ENCODE measurements around the gene C1GALT1.

C1GALT1 gene

DNA sequence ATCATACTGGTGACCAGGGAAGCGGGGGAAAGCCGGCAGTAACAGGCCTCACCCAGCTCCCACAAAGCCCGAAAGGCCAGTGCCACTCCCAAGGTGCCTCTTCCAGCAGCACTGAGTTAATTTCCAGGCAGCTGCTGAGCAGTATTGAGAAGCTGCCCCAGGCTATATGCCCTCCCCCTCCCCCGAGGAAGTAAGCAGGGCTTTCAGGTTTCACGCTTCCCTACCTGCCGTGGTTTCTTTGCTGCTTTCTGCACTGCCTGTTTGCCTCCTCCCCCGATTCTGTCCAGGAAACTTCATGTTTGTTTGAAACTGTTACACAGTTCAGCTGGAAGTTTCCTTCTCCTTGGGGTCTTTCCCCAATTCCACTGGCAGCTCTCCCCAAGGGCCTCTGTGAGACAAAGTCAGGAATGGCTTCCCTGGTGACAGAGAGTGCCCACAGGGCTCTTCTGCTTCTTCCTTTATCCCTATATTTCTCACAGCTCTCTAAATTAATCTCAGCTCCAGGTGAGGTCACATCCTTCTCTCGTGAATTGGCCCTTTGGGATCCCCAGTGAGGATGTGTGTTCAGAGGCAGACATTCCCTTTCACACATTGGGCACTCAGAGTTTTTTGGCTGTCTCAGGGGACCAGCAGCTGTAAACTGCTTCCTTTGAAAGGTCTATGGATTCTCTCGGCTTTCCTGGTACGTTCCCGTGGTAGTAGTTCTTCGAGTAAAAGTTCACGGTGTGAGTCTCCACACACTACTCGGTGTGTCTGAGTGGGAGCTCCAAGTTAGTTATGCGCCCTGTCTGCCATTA lies 19.4 kb downstream of the C1GALT1 start:
- no peak for DNase-seq (ENCODE audit: low read depth)

DNA sequence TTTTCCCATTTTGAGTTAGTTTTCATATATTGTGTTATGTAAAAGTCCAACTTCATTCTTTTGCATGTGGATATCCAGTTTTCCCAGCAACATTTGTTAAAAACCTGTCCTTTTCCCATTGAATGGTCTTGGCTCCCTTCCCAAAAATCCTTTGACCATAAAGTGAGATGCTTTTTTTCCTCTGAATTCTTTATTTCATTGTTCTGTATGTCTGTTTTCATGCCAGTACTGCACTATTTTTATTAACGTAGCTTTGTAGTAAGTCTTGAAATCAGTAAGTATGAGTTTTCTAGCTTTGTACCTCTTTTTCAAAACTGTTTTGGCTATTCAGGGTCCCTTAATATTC lies 20.0 kb downstream of the C1GALT1 start:
- DNase-seq (ENCODE audit: low read depth), result no peak

DNA sequence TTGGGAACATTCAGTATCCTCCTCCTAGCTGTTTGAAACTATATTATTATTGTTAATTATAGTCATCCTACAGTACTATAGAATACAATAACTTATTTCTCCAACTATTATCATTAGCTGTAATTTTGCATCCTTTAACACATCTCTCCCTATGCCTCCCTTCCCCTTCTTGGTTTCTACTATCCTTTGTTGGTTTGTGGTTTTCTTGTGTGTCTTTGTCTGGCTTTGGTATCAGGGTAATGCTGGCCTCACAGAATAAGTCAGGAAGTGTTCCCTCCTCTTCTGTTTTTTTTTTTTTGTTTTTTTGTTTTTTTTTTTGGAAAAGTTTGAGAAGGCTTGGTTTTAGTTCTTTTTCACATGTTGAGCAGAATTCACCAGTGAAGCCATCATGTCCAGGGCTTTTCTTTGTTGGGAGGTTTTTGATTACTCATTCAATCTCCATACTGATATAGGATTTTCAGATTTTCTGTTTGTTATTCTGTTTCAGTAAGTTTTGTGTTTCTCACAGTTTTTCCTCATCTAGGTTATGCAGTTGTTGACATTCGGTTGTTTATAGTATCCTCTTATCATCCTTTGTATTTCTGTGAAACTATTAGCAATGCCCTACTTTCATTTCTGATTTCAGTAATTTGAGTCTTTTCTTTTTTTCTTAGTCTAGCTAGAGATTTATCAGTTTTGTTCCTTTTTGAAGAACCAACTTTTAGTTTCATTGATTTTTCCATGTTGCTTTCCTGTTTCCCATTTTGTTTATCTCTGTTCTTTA lies 21.6 kb downstream of the C1GALT1 start:
- DNase-seq (ENCODE audit: low read depth), result no peak

DNA sequence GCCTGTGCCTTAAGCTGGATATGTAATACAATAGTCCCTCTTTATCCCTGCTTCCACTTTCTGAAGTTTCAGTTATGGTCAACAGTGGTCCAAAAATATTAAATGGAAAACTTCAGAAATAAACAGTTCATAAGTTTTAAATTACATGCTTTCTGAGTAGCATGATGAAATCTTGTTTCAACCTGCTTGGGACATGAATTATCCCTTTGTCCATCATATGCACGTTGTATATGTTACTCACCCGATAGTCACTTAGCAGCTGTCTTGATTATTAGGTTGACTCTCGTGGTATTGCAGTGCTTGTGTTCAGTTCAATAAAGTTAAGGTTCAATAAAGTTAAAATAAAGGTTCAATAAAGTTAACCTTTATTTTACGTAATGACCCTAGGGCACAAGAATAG lies 25.5 kb downstream of the C1GALT1 start:
- DNase-seq (ENCODE audit: low read depth), result no peak

DNA sequence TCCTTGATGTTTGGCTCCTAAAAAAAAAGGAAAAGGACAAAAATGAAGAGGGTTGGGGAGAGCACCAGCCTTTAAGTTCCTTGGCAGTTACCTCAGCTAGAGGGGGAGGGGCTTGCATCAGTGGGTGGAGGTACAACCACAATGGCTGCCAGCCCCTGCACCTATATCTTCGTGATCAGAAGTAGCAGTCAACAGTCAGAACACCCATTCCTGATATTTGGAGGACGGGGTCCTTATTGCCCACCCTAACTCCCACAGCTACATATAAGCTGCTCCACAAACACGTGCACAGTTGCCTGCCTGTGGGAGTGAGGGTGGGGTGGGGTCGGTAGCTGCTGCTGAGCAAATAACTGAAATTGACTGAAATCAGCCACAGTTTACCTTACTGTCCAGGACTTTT lies 26.2 kb downstream of the C1GALT1 start:
- no peak for DNase-seq (ENCODE audit: low read depth)

DNA sequence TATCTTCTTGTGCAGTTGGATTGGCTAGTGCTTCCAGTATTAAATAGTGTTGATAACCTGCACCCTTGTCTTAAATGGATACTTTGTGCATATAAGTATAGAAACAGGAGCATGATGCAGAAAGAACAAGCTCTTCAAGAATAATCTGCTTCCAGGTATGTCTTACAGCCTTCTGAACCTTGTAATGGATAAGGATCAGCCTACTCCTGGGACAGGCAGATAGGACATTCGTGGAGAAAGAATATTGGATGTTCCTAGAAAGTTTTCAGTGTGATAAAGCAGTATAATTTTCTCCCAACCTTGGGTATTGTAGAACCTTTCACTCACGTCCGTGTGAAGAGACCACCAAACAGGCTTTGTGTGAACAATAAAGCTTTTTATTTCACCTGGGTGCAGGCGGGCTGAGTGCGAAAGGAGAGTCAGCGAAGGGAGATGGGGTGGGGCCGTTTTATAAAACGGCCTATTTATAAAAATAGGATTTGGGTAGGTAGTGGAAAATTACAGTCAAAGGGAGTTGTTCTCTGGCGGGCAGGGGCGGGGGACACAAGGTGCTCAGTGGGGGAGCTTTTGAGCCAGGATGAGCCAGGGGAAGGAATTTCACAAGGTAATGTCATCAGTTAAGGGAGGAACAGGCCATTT lies 27.2 kb downstream of the C1GALT1 start:
- no peak for DNase-seq (ENCODE audit: low read depth)

DNA sequence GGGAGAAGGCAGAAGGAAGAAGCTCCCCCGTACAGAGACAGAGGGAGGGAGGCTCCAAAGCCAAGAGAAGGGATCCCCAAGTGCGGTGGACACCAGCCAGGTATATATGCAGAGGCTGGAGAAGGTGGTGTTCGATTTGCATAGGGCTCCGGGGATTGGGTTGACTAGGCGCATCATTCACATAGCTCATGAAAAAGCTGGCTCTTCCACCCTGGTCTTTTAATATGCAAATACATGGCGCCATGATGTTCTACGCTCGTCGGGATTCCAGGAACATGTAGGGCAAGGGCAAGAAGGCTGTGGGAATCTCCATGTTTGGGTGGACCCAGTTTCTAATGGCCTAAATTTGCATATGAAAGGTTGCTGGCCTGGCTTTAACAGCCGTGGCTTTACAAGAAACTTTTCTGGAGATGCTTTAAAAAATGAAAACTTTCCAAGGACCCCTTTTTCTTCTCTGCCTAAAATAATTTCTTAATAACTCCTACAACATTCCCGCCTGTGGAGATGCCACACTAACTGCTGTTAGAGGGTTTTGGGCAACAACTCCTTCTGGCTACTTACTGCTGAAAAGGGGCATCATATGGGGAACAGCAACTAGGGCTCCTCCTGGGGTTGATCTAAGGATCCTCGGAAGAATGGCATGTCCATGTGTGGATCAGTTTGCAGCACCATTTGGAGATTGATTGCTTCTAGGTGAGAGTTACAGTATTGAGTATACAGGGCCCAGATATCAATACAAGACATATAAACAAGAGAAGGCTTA lies 28.3 kb downstream of the C1GALT1 start:
- no peak for DNase-seq (ENCODE audit: low read depth)

DNA sequence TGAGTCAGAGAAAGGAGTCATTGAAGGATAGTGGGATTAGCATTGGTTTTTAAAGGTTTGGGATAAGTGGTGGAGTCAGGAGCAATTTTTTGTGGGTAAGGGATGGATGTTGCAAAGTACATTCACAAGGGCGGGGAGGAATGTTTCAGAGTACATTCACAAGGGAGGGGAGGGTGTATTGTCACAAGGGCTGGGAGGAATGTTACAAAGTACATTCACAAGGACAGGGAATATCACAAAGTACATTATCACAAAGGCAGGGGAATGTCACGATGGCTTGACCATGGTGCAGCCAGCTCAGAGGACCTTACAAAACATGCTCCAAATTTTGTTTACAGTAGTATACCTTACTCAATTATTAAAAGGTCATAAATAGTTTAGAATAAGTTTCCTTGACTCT lies 30.3 kb downstream of the C1GALT1 start:
- DNase-seq (ENCODE audit: low read depth), result no peak

DNA sequence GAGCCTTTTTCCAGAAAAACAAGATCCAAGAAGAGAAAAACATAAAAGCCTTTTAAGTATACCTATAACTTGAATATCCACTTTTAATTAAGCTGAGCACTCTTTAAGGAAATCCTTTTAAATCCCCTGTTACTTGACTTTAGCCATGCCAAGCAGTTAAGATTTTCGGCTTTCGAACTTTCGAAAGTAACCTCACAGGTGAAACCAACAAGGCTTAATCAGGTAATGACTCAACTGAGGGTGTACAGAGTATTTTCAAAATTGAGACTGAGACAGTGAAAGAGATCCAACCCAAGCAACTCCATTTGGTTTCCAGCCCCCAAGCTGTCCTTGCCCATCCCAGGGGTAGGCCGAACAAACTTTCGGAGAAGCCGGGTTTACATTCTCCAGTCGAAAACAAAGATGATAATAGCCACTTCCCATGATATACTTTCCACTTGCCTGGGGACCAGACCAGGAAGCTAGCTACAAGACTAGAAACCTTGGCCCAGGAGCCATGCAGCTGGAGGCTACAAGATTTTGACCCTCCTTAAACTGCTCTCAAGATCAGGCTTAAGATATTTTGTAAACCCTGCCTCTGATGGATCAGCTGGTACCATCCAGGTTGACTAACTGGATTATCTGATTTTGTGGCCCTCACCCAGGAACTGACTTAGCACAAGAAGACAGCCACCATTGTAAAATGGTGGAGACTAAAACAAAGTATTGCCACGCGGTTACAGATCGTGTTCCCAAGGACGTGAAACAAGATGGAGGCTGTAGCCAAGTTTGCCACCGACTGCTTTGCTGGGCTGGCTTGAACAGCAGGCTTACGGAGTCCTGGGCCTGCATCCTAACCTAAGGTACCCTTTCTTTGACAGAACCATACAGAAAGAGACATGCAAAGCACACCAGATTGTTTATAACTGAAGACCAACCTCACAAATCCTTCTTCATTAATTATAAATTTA lies 32.3 kb downstream of the C1GALT1 start:
- no peak for DNase-seq (ENCODE audit: low read depth)

DNA sequence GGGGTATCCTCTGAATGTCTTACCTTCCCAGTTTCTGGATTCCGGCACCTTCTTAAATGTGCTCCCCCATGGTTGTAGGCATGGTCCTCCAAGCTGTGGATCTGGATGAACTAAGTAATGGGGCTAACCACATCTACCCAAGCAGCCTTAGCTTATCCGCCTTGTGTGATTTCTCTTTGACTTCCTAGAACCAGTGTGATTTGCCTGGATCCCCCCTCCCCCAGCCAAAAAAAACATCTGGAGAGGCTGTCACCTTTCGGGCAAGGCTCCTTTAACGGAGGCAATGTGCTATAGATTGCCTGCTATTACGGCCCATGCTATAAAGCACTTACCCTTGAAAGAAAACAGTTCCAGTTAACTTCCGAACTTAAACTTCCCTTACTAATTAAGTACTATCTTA lies 33.9 kb downstream of the C1GALT1 start:
- DNase-seq (ENCODE audit: low read depth), result no peak

DNA sequence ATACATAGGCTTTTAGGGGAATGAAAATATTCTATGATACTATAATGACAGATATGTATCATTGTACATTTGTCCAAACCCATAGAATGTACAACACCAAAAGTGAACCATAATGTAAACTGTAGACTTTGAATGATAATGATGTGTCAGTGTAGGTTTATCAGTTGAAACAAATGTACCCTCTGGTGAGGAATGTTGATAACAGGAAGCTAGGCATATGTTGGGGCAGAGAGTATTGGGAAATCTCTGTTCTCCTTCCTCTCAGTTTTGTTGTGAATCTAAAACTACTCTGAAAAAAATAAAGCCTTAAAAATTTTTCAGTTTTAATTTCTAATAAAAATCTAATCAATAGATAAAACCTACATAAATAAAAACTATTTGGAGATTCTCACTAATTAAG lies 36.9 kb downstream of the C1GALT1 start:
- no peak for DNase-seq (ENCODE audit: low read depth)

DNA sequence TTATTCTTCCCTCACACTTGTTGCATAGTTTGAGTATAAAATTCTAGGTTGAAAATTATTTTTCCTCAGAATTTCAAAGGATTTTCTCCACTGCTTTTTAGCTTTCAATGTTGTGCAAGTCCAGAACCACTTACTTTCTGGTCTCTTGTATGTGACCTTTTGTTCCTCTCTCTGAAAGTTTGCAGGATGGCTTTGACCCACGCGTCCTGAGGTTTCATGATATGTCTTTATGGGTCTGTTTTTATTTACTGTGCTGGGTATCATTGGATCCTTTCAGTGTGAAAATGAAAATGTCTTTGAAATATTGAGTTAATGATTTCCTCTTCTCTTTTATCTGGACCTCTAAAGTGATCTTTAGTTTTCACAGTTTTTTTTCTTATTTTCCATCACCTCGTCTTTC lies 38.5 kb downstream of the C1GALT1 start:
- DNase-seq (ENCODE audit: low read depth), result no peak

DNA sequence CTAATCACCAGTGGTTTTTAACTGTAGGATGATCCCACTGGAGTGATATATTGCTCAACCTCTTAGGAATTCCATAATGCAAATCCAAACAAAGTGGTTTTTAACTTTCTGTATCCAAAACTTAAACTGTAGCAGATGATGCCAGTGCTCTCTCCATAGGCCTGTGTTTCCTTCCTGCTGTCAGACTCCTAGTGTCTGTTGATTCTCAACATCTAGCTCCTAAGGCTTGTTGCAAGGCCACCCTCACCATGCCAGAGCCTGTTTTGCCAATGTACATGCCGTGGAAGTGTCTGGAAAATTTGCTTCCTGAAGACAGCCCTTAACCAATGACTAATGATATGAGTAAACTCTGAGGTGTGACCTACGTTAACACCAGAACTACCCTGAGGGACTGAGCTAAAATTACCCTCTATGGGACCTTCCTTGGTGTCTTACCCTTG lies 39.3 kb downstream of the C1GALT1 start:
- DNase-seq (ENCODE audit: low read depth), result no peak

DNA sequence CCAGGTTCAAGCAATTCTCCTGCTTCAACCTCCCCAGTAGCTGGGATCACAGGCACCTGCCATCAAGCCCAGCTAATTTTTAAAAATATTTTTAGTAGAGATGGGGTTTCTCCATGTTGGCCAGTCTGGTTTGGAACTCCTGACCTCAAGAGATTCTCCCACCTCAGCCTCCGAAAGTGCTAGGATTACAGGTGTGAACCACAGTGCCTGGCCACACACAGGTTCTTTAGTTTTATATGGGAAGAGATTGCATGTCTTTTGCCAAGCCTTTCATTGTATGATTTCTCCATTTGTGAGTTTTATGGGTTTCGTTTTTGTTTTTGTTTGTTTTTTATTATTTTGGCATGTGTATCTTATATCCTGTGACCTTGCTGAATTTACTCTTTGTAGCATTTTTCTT lies 40.9 kb downstream of the C1GALT1 start:
- DNase-seq (ENCODE audit: low read depth), result no peak

DNA sequence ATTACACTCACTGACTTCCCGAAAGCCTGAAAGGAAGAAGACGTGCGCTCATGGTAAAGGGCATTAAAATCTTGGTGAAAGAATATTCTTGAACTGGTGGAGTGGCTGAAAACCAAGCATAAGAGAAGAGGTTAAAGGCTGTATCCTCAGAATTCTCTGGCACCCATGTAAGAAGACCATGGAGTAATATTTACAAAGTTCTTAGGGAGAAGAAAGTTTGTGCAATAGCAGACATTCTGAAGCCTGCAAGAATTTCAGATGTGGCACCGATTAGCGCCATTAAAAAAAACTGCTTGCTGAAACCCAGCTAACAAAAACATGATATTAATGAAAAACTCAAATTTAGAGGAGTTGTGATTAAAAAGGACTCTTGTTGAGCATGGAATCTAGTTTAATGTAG lies 44.1 kb downstream of the C1GALT1 start:
- DNase-seq (ENCODE audit: low read depth), result no peak

DNA sequence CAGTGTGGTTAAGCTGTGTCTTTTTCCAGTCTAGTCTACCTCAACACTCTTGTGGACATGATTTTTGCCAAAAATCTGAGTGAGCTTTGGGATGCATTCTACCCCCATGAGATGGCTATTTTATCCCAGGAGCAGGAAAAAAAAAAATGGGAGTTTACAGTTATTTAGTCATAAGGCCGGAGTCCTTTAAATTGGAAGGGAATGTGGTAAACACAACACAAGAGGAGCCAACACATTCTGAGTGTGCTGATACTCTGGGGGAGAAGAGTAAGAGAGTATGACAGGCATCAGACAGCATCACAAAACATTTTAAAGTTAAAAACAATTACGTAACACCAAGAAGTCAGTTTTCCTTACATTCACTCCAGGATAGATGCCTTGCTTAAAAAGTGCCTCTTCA lies 46.1 kb downstream of the C1GALT1 start:
- DNase-seq (ENCODE audit: low read depth), result no peak

DNA sequence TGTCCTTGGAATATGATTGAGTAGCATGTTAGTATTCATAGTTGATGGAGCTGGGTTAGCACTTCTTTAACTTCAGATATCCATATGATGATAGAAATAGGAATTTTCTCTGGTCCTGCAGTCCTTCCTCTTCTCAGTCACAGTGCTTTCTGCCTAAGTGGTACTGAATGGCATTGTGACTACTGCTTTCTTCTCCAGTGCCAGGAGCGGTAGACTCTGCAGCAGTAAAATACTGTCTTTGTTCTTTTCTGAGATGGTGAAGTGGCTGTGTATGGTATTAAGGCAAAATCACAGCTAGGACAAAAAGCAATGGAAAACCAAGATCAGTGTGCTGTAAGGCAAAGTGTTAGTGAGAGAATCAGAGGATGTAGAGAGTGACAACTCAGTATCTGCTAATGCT lies 46.6 kb downstream of the C1GALT1 start:
- no peak for DNase-seq (ENCODE audit: low read depth)

DNA sequence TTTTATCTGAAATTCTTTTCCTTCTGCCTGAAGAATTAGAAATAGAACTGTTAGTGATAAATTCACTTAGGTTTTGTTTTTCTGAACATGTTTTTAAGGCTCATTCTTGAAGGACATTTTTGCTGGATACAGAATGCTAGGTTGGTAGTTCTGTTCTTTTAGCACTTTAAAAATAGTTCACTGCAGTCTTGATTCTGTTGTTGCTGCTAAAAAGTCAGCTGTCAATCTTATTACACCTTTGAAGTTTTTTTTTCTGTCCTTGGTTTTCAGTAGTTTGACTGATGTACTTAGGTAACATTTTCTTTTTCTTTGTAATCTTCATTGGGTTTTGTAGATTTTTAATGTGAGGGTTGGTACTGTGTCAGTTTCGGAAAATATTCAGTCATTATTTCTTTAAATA lies 48.7 kb downstream of the C1GALT1 start:
- no peak for DNase-seq (ENCODE audit: low read depth)

DNA sequence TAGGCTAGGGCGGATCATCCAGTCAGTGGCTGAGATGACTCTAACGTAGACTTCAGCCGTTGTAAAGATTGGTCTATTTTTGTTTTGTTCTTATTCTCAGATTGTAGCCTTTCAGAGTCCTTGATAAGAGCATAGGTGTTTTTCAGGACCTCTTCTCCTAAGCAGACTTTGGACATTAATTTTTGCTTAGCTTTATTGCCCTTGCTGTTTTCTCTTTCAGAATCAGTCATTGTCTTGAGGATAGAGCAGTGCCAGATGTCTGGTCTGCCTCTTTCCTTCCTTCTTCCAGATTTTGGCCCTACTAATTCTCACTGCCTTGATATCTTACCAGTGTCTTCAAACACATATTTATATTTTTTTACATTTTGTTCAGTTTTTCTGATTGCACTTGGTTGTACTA lies 49.5 kb downstream of the C1GALT1 start:
- DNase-seq (ENCODE audit: low read depth), result no peak

DNA sequence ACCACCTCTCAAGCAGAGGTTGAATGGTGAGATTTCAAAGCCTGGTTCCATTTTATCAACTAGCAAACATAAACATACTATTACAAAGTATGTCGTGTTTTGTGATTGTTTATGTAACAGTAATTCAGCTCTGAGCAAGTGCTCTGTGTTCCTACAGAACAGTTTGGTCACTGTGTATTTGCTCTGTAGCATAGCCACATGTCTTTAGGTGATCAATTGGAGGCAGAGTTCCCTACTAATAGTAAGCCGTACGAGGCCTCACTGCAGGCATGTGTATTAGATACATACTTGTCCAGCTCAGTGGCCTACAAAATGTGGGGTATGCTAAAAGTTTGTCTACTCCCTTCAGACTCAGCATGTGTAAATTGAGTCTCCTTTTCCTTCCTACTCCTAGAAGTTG lies 53.0 kb downstream of the C1GALT1 start:
- DNase-seq (ENCODE audit: low read depth), result no peak

DNA sequence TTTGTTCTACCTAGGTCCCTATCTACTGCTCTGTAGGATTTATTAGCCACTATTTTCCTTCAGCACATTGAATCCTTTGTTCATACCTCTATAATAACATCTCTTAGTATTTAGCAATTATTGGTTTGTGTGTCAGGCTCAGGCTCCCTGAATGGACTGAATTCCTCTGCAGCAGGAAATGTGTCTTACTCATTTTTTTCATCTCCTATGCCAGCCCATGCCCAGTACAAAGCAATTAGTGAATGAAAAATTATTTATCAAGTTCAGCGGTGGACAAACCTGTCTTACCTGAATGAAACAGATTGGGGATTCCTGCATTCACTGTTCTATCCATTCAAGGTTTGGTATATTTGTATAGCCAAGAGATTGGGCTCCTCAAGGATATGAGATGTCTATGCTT lies 53.7 kb downstream of the C1GALT1 start:
- no peak for DNase-seq (ENCODE audit: low read depth)
